Astrocyte (in vitro differentiated cells and primary cell): ENCODE measurements around the gene PRR23B.

Experiments used
- CTCF ChIP-seq: IDR thresholded peaks from 2 replicates; pipeline ENCODE4 v1.5.1; 2011; ENCODE audit warnings: low read depth, mild to moderate bottlenecking, inconsistent platforms, low read length, moderate library complexity; ENCODE audit not compliant: insufficient read depth
- EZH2 ChIP-seq: IDR thresholded peaks from 2 replicates; pipeline ENCODE4 v1.6.1; 2012; ENCODE audit warnings: mild to moderate bottlenecking, low read length, inconsistent platforms; ENCODE audit not compliant: insufficient read depth

DNA sequence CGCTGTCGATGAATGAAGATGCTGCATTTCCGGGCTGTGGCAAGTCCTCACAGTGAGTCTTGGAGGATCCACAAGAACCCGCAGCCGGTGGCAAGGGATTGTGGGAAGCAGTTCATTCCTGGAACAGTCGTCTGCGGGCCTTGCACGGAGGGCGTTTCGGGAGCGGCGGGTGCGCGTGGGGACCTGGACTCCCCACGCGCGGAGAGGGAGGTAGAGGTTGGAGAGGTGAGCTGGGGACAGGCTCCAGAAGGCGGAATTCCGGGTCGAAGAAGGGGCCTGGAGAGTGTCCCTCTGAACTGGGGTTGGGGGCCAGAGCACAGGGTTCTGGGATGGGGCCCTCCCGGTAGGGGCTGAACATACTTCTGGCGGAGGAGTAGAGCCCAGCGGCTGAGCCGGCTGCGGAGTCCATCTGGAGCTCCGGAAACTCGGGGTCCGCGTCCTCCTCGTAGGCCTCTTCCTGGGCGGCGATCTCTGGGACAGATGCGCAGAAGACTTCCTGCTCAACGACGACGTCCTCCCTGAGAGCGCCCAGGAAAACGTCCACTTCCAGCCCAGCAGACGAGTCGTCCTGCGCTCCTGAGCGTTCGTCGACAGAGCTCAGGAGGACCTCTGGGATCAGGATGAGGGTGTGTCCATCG is 15.3 kb downstream of the PRR23B start:
- TF ChIP-seq CTCF (no peak), EZH2 (no peak)
